ENCODE measurements around the gene C12orf56.

C12orf56 gene

DNA sequence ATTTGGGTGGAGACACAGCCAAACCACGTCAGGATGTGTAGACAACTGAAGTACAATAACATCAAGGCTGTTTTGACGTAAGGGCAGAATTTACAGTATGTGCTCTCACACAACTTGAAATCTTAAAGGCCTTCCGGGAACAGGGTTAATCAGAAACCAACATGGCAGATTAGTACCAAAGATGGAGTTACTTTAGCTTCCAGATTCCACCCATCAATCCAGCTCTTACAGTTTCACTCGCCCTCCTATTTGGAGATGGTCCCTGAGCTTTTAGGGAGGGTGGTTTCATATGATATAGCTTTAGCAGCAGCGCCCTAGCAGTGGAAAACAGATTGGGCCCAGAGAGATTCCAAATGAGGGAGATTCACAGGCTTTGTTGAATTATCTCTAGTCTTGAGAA, 11.6 kb upstream of the C12orf56 start:
- Histone ChIP-seq H3K18ac (ENCODE audit: low read depth in 1 of 2, low read length in 2 of 2) (no peak overlapping the region), H3K14ac (ENCODE audit: low read length in 2 of 2) (no peak overlapping the region), H3K9ac (ENCODE audit: low read length) (no peak overlapping the region), H2BK5ac (ENCODE audit: low read depth, low read length, poor library complexity, severe bottlenecking) (no peak overlapping the region), H2AFZ (ENCODE audit: low read depth, low read length) (no peak overlapping the region), H3K27ac (ENCODE audit: low read length, poor library complexity, severe bottlenecking) (no peak overlapping the region), H2BK120ac (ENCODE audit: low read depth, low read length) (no peak overlapping the region), H2AK5ac (ENCODE audit: low read length, severe bottlenecking) (no peak overlapping the region), H3K4me3 (ENCODE audit: insufficient read depth in 1 of 2, low read depth in 1 of 2, low read length in 2 of 2) (no peak overlapping the region), H2BK12ac (ENCODE audit: low read length in 2 of 2) (no peak overlapping the region), H2BK15ac (ENCODE audit: low read depth, poor library complexity, severe bottlenecking) (no peak overlapping the region), H3K79me1 (replicated peaks; ENCODE audit: low read length, poor library complexity, severe bottlenecking) (peaks cover 1% of the 10 kb centered on the region), H3K27me3 (ENCODE audit: control insufficient read depth in 1 of 2, insufficient read depth in 1 of 2, low read length in 2 of 2) (no peaks in the 10 kb centered on the region), H3K4ac (ENCODE audit: low read depth in 1 of 2, low read length in 2 of 2) (no peak overlapping the region), H3K36me3 (ENCODE audit: control insufficient read depth in 1 of 2, insufficient read depth in 2 of 2, low read depth in 1 of 2, low read length in 2 of 2) (no peaks in the 10 kb centered on the region), H3K4me1 (ENCODE audit: control insufficient read depth, insufficient read depth, low read depth, low read length) (peaks cover 4% of the 10 kb centered on the region), H3K23ac (ENCODE audit: low read length in 2 of 2) (no peak overlapping the region), H4K8ac (ENCODE audit: low read length) (no peak overlapping the region), H3K4me2 (ENCODE audit: low read length, poor library complexity, severe bottlenecking) (no peak overlapping the region), H4K91ac (ENCODE audit: low read length) (no peak overlapping the region), H3K9me3 (ENCODE audit: control insufficient read depth, low read length) (no peaks in the 10 kb centered on the region)
- no peak for DNase-seq
- 92% methylated on average over 5 of the region's 5 CpGs for WGBS

DNA sequence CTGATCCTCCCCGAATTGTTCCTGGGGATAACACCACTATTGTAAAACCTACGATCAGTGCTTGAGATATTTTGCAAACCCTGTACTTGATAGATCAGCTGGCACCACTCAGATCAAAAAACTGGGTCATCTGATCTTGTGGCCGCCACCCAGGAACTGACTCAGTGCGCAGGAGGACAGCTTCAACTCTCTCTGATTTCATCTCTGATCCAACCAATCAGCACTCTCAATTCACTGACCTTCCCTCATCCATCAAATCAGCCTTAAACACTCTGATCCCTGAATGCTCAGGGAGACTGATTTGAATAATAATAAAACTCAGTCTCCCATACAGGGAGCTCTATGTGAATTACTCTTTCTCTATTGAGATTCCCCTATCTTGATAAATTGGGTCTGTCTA, 9.5 kb upstream of the C12orf56 start:
- Histone ChIP-seq H3K4me3 (ENCODE audit: insufficient read depth in 1 of 2, low read depth in 1 of 2, low read length in 2 of 2) (no peak overlapping the region), H2BK12ac (ENCODE audit: low read length in 2 of 2) (no peak overlapping the region), H2AK5ac (ENCODE audit: low read length, severe bottlenecking) (no peak overlapping the region), H3K27ac (ENCODE audit: low read length, poor library complexity, severe bottlenecking) (no peak overlapping the region), H3K27me3 (ENCODE audit: control insufficient read depth in 1 of 2, insufficient read depth in 1 of 2, low read length in 2 of 2) (no peaks in the 10 kb centered on the region), H3K9me3 (ENCODE audit: control insufficient read depth, low read length) (no peaks in the 10 kb centered on the region), H2BK15ac (ENCODE audit: low read depth, poor library complexity, severe bottlenecking) (no peak overlapping the region), H3K4me2 (ENCODE audit: low read length, poor library complexity, severe bottlenecking) (no peak overlapping the region), H2AFZ (ENCODE audit: low read depth, low read length) (no peak overlapping the region), H3K14ac (ENCODE audit: low read length in 2 of 2) (no peak overlapping the region), H2BK5ac (ENCODE audit: low read depth, low read length, poor library complexity, severe bottlenecking) (no peak overlapping the region), H3K79me1 (replicated peaks; ENCODE audit: low read length, poor library complexity, severe bottlenecking) (no peaks in the 10 kb centered on the region), H3K9ac (ENCODE audit: low read length) (no peak overlapping the region), H3K4ac (ENCODE audit: low read depth in 1 of 2, low read length in 2 of 2) (no peak overlapping the region), H3K23ac (ENCODE audit: low read length in 2 of 2) (no peak overlapping the region), H3K18ac (ENCODE audit: low read depth in 1 of 2, low read length in 2 of 2) (no peak overlapping the region), H3K36me3 (ENCODE audit: control insufficient read depth in 1 of 2, insufficient read depth in 2 of 2, low read depth in 1 of 2, low read length in 2 of 2) (no peaks in the 10 kb centered on the region), H4K91ac (ENCODE audit: low read length) (no peak overlapping the region), H3K4me1 (ENCODE audit: control insufficient read depth, insufficient read depth, low read depth, low read length) (peaks cover 3% of the 10 kb centered on the region), H2BK120ac (ENCODE audit: low read depth, low read length) (no peak overlapping the region), H4K8ac (ENCODE audit: low read length) (no peak overlapping the region)
- WGBS: 76% methylated on average over 4 of the region's 4 CpGs
- no peak for DNase-seq

GRCh38 chr12:64395739-64396138, 5.2 kb upstream of the C12orf56 start:
- Histone ChIP-seq H3K14ac (ENCODE audit: low read length in 2 of 2) (no peak overlapping the region), H3K4ac (ENCODE audit: low read depth in 1 of 2, low read length in 2 of 2) (no peak overlapping the region), H3K36me3 (ENCODE audit: control insufficient read depth in 1 of 2, insufficient read depth in 2 of 2, low read depth in 1 of 2, low read length in 2 of 2) (no peaks in the 10 kb centered on the region), H3K4me1 (ENCODE audit: control insufficient read depth, insufficient read depth, low read depth, low read length) (no peaks in the 10 kb centered on the region), H3K9me3 (ENCODE audit: control insufficient read depth, low read length) (no peaks in the 10 kb centered on the region), H2BK12ac (ENCODE audit: low read length in 2 of 2) (no peak overlapping the region), H3K27ac (ENCODE audit: low read length, poor library complexity, severe bottlenecking) (no peak overlapping the region), H3K23ac (ENCODE audit: low read length in 2 of 2) (no peak overlapping the region), H2BK5ac (ENCODE audit: low read depth, low read length, poor library complexity, severe bottlenecking) (no peak overlapping the region), H3K4me2 (ENCODE audit: low read length, poor library complexity, severe bottlenecking) (no peak overlapping the region), H2AFZ (ENCODE audit: low read depth, low read length) (no peak overlapping the region), H4K8ac (ENCODE audit: low read length) (no peak overlapping the region), H3K27me3 (ENCODE audit: control insufficient read depth in 1 of 2, insufficient read depth in 1 of 2, low read length in 2 of 2) (no peaks in the 10 kb centered on the region), H3K18ac (ENCODE audit: low read depth in 1 of 2, low read length in 2 of 2) (no peak overlapping the region), H2BK15ac (ENCODE audit: low read depth, poor library complexity, severe bottlenecking) (no peak overlapping the region), H2BK120ac (ENCODE audit: low read depth, low read length) (no peak overlapping the region), H3K4me3 (ENCODE audit: insufficient read depth in 1 of 2, low read depth in 1 of 2, low read length in 2 of 2) (no peak overlapping the region), H3K79me1 (replicated peaks; ENCODE audit: low read length, poor library complexity, severe bottlenecking) (no peaks in the 10 kb centered on the region), H3K9ac (ENCODE audit: low read length) (no peak overlapping the region), H2AK5ac (ENCODE audit: low read length, severe bottlenecking) (no peak overlapping the region), H4K91ac (ENCODE audit: low read length) (no peak overlapping the region)
- 100% methylated on average over 2 of the region's 2 CpGs for whole genome bisulfite sequencing
- no peak for DNase-seq

DNA sequence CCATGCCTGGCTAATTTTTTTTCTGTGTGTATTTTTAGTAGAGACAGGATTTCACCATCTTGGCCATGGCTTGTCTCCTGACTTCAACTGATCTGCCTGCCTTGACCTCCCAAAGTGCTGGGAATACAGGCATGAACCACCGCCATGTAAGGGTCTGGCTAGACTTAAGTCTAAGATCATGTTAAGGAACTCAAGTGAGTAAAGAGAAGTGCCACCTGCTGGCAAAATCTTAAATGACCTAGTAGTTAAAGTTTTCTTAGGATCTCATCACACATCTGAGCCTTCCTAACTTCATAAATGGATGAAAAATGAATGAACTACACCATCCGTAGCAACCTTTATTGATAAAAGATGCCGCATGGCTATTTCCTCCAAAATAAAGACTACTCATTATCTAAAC, 1.7 kb upstream of the C12orf56 start:
- H3K9me3 ChIP-seq (ENCODE audit: control insufficient read depth, low read length): no peaks in the 10 kb centered on the region
- H2BK120ac ChIP-seq (ENCODE audit: low read depth, low read length): no peak overlapping the region
- H3K27ac ChIP-seq (ENCODE audit: low read length, poor library complexity, severe bottlenecking): no peak overlapping the region
- H3K4ac ChIP-seq (ENCODE audit: low read depth in 1 of 2, low read length in 2 of 2): no peak overlapping the region
- 75% methylated on average over 3 of the region's 3 CpGs for WGBS
- no peak overlapping the region for H3K4me2 ChIP-seq (ENCODE audit: low read length, poor library complexity, severe bottlenecking)
- no peak overlapping the region for H4K91ac ChIP-seq (ENCODE audit: low read length)
- DNase-seq: peak; percentile 56
- no peak overlapping the region for H2AFZ ChIP-seq (ENCODE audit: low read depth, low read length)
- H3K4me1 ChIP-seq (ENCODE audit: control insufficient read depth, insufficient read depth, low read depth, low read length): peaks cover 6% of the 10 kb centered on the region
- H3K9ac ChIP-seq (ENCODE audit: low read length): peak overlapping the region; percentile 32
- no peak overlapping the region for H3K18ac ChIP-seq (ENCODE audit: low read depth in 1 of 2, low read length in 2 of 2)
- H3K27me3 ChIP-seq (ENCODE audit: control insufficient read depth in 1 of 2, insufficient read depth in 1 of 2, low read length in 2 of 2): no peaks in the 10 kb centered on the region
- no peak overlapping the region for H3K4me3 ChIP-seq (ENCODE audit: insufficient read depth in 1 of 2, low read depth in 1 of 2, low read length in 2 of 2)
- no peak overlapping the region for H3K23ac ChIP-seq (ENCODE audit: low read length in 2 of 2)
- no peak overlapping the region for H2BK5ac ChIP-seq (ENCODE audit: low read depth, low read length, poor library complexity, severe bottlenecking)
- H2BK12ac ChIP-seq (ENCODE audit: low read length in 2 of 2): no peak overlapping the region
- H2AK5ac ChIP-seq (ENCODE audit: low read length, severe bottlenecking): no peak overlapping the region
- H3K14ac ChIP-seq (ENCODE audit: low read length in 2 of 2): no peak overlapping the region
- no peaks in the 10 kb centered on the region for H3K79me1 ChIP-seq (replicated peaks; ENCODE audit: low read length, poor library complexity, severe bottlenecking)
- no peak overlapping the region for H4K8ac ChIP-seq (ENCODE audit: low read length)
- no peak overlapping the region for H2BK15ac ChIP-seq (ENCODE audit: low read depth, poor library complexity, severe bottlenecking)
- H3K36me3 ChIP-seq (ENCODE audit: control insufficient read depth in 1 of 2, insufficient read depth in 2 of 2, low read depth in 1 of 2, low read length in 2 of 2): no peaks in the 10 kb centered on the region

Measured in mesenchymal stem cell (in vitro differentiated cells and primary cell).